ENCODE measurements around the gene IFNAR1.

IFNAR1 gene

DNA sequence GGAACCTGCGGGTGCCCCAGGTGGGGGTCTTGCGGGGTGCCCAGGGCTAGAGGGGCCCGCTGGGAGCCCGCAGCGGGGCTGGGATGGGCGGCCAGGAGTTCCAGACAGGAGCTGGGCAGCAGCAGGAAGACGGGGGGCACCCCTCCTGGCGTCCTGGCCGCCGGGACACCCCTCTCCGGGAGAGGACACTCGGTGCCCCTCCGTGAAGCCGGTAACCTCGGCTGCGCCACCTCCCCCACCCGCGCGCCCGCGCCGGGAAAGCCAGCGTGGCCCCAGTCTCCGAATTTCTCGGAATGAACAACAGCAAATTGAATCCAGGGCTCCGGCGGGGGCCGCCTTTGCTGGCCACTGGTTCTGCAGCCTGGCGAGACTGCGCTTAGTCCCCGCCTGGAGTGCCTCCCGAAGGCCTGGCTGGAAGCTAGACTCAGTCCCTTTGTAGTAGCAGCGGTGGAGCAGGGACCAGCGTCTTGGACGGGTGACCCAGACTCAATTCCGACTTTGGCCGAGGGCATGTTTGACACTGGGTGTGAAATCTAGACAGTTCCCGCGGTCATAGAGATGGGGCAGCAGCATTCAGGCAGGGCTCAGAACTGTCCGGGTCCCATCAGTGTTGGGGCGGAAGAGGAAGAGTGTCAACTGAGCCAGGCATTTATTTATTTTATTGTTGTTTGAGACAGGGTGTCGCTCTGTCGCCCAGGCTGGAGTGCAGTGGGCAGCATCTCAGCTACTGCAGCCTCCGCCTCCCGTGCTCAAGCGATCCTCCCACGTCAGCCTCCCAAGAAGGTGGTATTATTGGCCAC is 79.2 kb downstream of the IFNAR1 start:
- TF ChIP-seq SIN3A (IDR thresholded peaks at IDR 0.05; ENCODE audit: borderline replicate concordance, insufficient read depth, low read length) (no peak), TAF1 (IDR thresholded peaks at IDR 0.05; ENCODE audit: borderline replicate concordance, insufficient read depth, low read length) (no peak), FOXP2 (optimal IDR thresholded peaks at IDR 0.05; ENCODE audit: borderline replicate concordance, extremely low read depth, extremely low read length, insufficient read depth) (no peak), POLR2AphosphoS5 (IDR thresholded peaks at IDR 0.05; ENCODE audit: low read depth, low read length) (no peak)
- TF ChIP-seq, protein P1, sequence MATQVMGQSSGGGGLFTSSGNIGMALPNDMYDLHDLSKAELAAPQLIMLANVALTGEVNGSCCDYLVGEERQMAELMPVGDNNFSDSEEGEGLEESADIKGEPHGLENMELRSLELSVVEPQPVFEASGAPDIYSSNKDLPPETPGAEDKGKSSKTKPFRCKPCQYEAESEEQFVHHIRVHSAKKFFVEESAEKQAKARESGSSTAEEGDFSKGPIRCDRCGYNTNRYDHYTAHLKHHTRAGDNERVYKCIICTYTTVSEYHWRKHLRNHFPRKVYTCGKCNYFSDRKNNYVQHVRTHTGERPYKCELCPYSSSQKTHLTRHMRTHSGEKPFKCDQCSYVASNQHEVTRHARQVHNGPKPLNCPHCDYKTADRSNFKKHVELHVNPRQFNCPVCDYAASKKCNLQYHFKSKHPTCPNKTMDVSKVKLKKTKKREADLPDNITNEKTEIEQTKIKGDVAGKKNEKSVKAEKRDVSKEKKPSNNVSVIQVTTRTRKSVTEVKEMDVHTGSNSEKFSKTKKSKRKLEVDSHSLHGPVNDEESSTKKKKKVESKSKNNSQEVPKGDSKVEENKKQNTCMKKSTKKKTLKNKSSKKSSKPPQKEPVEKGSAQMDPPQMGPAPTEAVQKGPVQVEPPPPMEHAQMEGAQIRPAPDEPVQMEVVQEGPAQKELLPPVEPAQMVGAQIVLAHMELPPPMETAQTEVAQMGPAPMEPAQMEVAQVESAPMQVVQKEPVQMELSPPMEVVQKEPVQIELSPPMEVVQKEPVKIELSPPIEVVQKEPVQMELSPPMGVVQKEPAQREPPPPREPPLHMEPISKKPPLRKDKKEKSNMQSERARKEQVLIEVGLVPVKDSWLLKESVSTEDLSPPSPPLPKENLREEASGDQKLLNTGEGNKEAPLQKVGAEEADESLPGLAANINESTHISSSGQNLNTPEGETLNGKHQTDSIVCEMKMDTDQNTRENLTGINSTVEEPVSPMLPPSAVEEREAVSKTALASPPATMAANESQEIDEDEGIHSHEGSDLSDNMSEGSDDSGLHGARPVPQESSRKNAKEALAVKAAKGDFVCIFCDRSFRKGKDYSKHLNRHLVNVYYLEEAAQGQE (IDR thresholded peaks at IDR 0.05; ENCODE audit: insufficient read depth in 1 of 2, low read depth in 2 of 2, low read length in 2 of 2): no peak

DNA sequence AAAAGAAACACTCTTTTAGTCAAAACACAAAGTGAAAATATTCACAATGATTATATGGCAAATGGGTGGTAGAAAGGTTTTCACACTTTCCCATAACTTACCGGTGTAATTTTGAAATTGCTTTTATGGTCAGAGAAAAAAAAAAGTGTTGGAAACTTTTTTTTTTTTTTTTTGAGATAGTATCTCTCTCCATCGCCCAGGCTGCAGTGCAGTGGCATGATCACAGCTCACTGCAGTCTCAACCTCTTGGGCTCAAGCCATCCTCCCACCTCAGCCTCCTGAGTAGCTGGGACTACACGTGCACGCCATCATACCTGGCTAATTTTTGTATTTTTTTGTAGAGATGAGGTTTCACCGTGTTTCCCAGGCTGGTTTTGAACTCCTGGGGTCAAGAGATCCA is 81.7 kb downstream of the IFNAR1 start:
- TF ChIP-seq FOXP2 (optimal IDR thresholded peaks at IDR 0.05; ENCODE audit: borderline replicate concordance, extremely low read depth, extremely low read length, insufficient read depth) (no peak), SIN3A (IDR thresholded peaks at IDR 0.05; ENCODE audit: borderline replicate concordance, insufficient read depth, low read length) (no peak), POLR2AphosphoS5 (IDR thresholded peaks at IDR 0.05; ENCODE audit: low read depth, low read length) (no peak), TAF1 (IDR thresholded peaks at IDR 0.05; ENCODE audit: borderline replicate concordance, insufficient read depth, low read length) (no peak)
- TF ChIP-seq, protein P1 (IDR thresholded peaks at IDR 0.05; ENCODE audit: insufficient read depth in 1 of 2, low read depth in 2 of 2, low read length in 2 of 2): no peak
